SU-DHL-6 (cell line): Measurements from ENCODE around the gene MRPS14.

ENCODE experiments used
- CTCF ChIP-seq: fragments of 200-600 bp; sonication (generic); IDR thresholded peaks from one replicate; pipeline ENCODE4 v1.5.1; 2017; ENCODE audit warnings: antibody characterized with exemption, mild to moderate bottlenecking, low read length, moderate library complexity; ENCODE audit not compliant: insufficient read depth, poor library complexity, severe bottlenecking
- EZH2phosphoT487 ChIP-seq: fragments of 200-600 bp; sonication (generic), shearing (Covaris generic); conservative IDR thresholded peaks from 2 replicates; pipeline ENCODE4 v1.6.1; 2018; ENCODE audit warnings: mild to moderate bottlenecking, antibody characterized with exemption, low read length, moderate library complexity, mixed read lengths

- TF ChIP-seq CTCF: no peak
- no peak for TF ChIP-seq EZH2phosphoT487
These were observed 58.3 kb downstream of the MRPS14 start for GRCh38 chr1:174964972-174965361.
